Measurements from ENCODE around the gene BIRC5.
A peak's percentile ranks its signal among the peaks of the same experiment; 100 is the strongest.

- TF ChIP-seq CTCF (IDR thresholded peaks at IDR 0.05) (peak in 5 of 6 experiments; percentile 21 to 92 (median 80)), POLR2A (IDR thresholded peaks at IDR 0.05) (peak in 1 of 2 donors; percentile 46)
Observed at GRCh38 chr17:78174346-78174869, 39.6 kb upstream of the BIRC5 start.
